HG02870 (cell line): ENCODE data around the gene PTPN1.

Experiments used
- ATAC-seq: cut with Tn5 transposase; IDR thresholded peaks from one replicate; pipeline ENCODE4 v1.9.1; 2021; ENCODE audit warnings: mild to moderate bottlenecking, moderate library complexity; ENCODE audit not compliant: unreplicated experiment

The PTPN1 gene

GRCh38 chr20:50572938-50573777, 63.0 kb downstream of the PTPN1 start:
- ATAC-seq, result no peak

GRCh38 chr20:50574108-50574507, 63.9 kb downstream of the PTPN1 start:
- ATAC-seq, result no peak

GRCh38 chr20:50574586-50574985, 64.4 kb downstream of the PTPN1 start:
- no peak for ATAC-seq

- ATAC-seq, result no peak
Measured at GRCh38 chr20:50575865-50576720, 65.9 kb downstream of the PTPN1 start.

- ATAC-seq, result no peak
Measured at GRCh38 chr20:50577175-50578018, 67.2 kb downstream of the PTPN1 start.

GRCh38 chr20:50578061-50578777, 68.0 kb downstream of the PTPN1 start:
- no peak for ATAC-seq

- ATAC-seq, result no peak
Measured at GRCh38 chr20:50578778-50579165, 68.6 kb downstream of the PTPN1 start.

GRCh38 chr20:50579511-50579910, 69.3 kb downstream of the PTPN1 start:
- ATAC-seq, result no peak

GRCh38 chr20:50580016-50580747, 70.0 kb downstream of the PTPN1 start:
- no peak for ATAC-seq

- ATAC-seq, result no peak
Measured at GRCh38 chr20:50580842-50581544, 70.8 kb downstream of the PTPN1 start.

GRCh38 chr20:50582092-50582491, 71.9 kb downstream of the PTPN1 start:
- ATAC-seq, result no peak

- no peak for ATAC-seq
Measured at GRCh38 chr20:50582591-50583234, 72.5 kb downstream of the PTPN1 start.

GRCh38 chr20:50583442-50584150, 73.4 kb downstream of the PTPN1 start:
- no peak for ATAC-seq

- ATAC-seq, result no peak
Measured at GRCh38 chr20:50584687-50585086, 74.5 kb downstream of the PTPN1 start.

- no peak for ATAC-seq
Measured at GRCh38 chr20:50585214-50585613, 75.0 kb downstream of the PTPN1 start.

- ATAC-seq, result no peak
Measured at GRCh38 chr20:50585678-50586077, 75.5 kb downstream of the PTPN1 start.

- ATAC-seq, result no peak
Measured at GRCh38 chr20:50586531-50587232, 76.5 kb downstream of the PTPN1 start.
